IMR-90 (cell line): ENCODE results near the gene RELN. TPM values are rescaled to one million over a fixed set of nuclear protein-coding genes. Genes with fewer than 3 reads are reported as not detected.

ENCODE experiments used
- ATAC-seq: fragments of 200-7000 bp; cut with Tn5 transposase; 2 replicates; pipeline ENCODE4 v1.9.1; 2020; ENCODE audit warnings: low read depth, mild to moderate bottlenecking, moderate library complexity
- BruUV-seq: library from RNA; stranded (reverse); fragments of 400-500 nt; replicated peaks from 2 replicates; lab custom pipeline; 2021; lab: Mats Ljungman, UMichigan
- CTCF ChIA-PET: fragments of 300-600 bp; formaldehyde crosslinking; extraction: SDS; loops from one replicate; lab custom pipeline; 2021; ENCODE audit warnings: antibody characterized with exemption; lab: Yijun Ruan, JAX
- POLR2A ChIA-PET: fragments of 300-600 bp; sonication (Branson Sonifier 250); formaldehyde crosslinking; loops from one replicate; lab custom pipeline; 2022; ENCODE audit warnings: antibody characterized with exemption; ENCODE audit not compliant: unreplicated experiment; lab: Charles Lee
- DNase-seq: peaks from one replicate; pipeline ENCODE4 v3.0.0; 2013
- H2AFZ ChIP-seq: replicated peaks from 2 replicates; pipeline ENCODE3; 2013; ENCODE audit warnings: low read length, mild to moderate bottlenecking; ENCODE audit not compliant: poor library complexity
- H2AK5ac ChIP-seq: 2 replicates; pipeline ENCODE4 v1.6.1; 2013; ENCODE audit warnings: low read depth, low read length, inconsistent platforms
- H2AK9ac ChIP-seq: replicated peaks from 2 replicates; pipeline ENCODE3; 2013; ENCODE audit warnings: mild to moderate bottlenecking, low read depth, low read length, moderate library complexity; ENCODE audit not compliant: poor library complexity
- H2BK120ac ChIP-seq: 2 replicates; pipeline ENCODE4 v1.6.1; 2013; ENCODE audit warnings: low read depth, low read length, inconsistent platforms
- H2BK15ac ChIP-seq: 3 replicates; pipeline ENCODE4 v1.6.1; 2013; ENCODE audit warnings: low read depth, low read length, inconsistent platforms
- H2BK20ac ChIP-seq: 2 replicates; pipeline ENCODE4 v1.6.1; 2013; ENCODE audit warnings: low read depth, mild to moderate bottlenecking, inconsistent platforms, low read length, moderate library complexity
- H2BK5ac ChIP-seq: 2 replicates; pipeline ENCODE4 v1.6.1; 2013; ENCODE audit warnings: mild to moderate bottlenecking, low read depth, low read length, inconsistent platforms; ENCODE audit not compliant: poor library complexity, severe bottlenecking
- H3K14ac ChIP-seq: replicated peaks from 2 replicates; pipeline ENCODE4 v1.6.1; 2013; ENCODE audit warnings: low read depth, low read length, inconsistent platforms
- H3K18ac ChIP-seq: 2 replicates; pipeline ENCODE4 v1.6.1; 2013; ENCODE audit warnings: low read depth, low read length, control low read depth
- H3K23ac ChIP-seq: 2 replicates; pipeline ENCODE4 v1.6.1; 2013; ENCODE audit warnings: low read depth, low read length, inconsistent platforms
- H3K27ac ChIP-seq: 2 replicates; pipeline ENCODE4 v1.5.1; 2013; ENCODE audit warnings: mild to moderate bottlenecking, control low read depth, low read length; ENCODE audit not compliant: insufficient read depth
- H3K27me3 ChIP-seq: 2 replicates; pipeline ENCODE4 v1.6.1; 2013; ENCODE audit warnings: low read length; ENCODE audit not compliant: control insufficient read depth, insufficient read depth
- H3K36me3 ChIP-seq: 2 replicates; pipeline ENCODE4 v1.6.1; 2013; ENCODE audit warnings: low read length, mixed read lengths; ENCODE audit not compliant: control insufficient read depth, insufficient read depth
- H3K4ac ChIP-seq: 2 replicates; pipeline ENCODE4 v1.6.1; 2013; ENCODE audit warnings: low read depth, low read length, inconsistent platforms
- H3K4me1 ChIP-seq: 2 replicates; pipeline ENCODE4 v1.6.1; 2013; ENCODE audit warnings: low read length, mixed read lengths; ENCODE audit not compliant: control insufficient read depth, insufficient read depth
- H3K4me2 ChIP-seq: 2 replicates; pipeline ENCODE4 v1.6.1; 2013; ENCODE audit warnings: low read depth, mild to moderate bottlenecking, control low read depth, low read length, moderate library complexity
- H3K4me3 ChIP-seq: 2 replicates; pipeline ENCODE4 v1.5.1; 2013; ENCODE audit warnings: low read depth, mild to moderate bottlenecking, control low read depth, low read length, moderate library complexity; ENCODE audit not compliant: insufficient read depth
- H3K56ac ChIP-seq: 2 replicates; pipeline ENCODE4 v1.6.1; 2013; ENCODE audit warnings: low read length, inconsistent platforms; ENCODE audit not compliant: insufficient read depth; ENCODE audit errors: extremely low read depth
- H3K79me1 ChIP-seq, 2 experiments: 2 replicates each; pipeline ENCODE4 v1.6.1; 2013; ENCODE audit warnings: low read length in 2 of 2, inconsistent platforms in 1 of 2, low read depth in 1 of 2
- H3K9ac ChIP-seq: 2 replicates; pipeline ENCODE4 v1.6.1; 2013; ENCODE audit warnings: low read depth, low read length, control low read depth
- H3K9me1 ChIP-seq: 2 replicates; pipeline ENCODE4 v1.6.1; 2013; ENCODE audit warnings: low read length, inconsistent platforms; ENCODE audit not compliant: insufficient read depth
- H3K9me3 ChIP-seq: 2 replicates; pipeline ENCODE4 v1.6.1; 2013; ENCODE audit warnings: low read length; ENCODE audit not compliant: control insufficient read depth, insufficient read depth
- H4K20me1 ChIP-seq: 2 replicates; pipeline ENCODE4 v1.6.1; 2013; ENCODE audit warnings: low read length, inconsistent platforms; ENCODE audit not compliant: insufficient read depth
- H4K5ac ChIP-seq: 2 replicates; pipeline ENCODE4 v1.6.1; 2013; ENCODE audit warnings: mild to moderate bottlenecking, low read depth, low read length, control low read depth
- H4K8ac ChIP-seq, 2 experiments: 2 replicates each; pipeline ENCODE4 v1.6.1; 2013; ENCODE audit warnings: low read depth in 2 of 2, low read length in 2 of 2, control low read depth in 1 of 2, inconsistent platforms in 1 of 2
- H4K91ac ChIP-seq: 2 replicates; pipeline ENCODE4 v1.6.1; 2013; ENCODE audit warnings: low read depth, low read length, inconsistent platforms; ENCODE audit not compliant: insufficient read depth
- CEBPB ChIP-seq: IDR thresholded peaks from 2 replicates; pipeline ENCODE4 v1.6.1; 2012; ENCODE audit warnings: low read depth, low read length, improper control_type of control experiment
- dilution Hi-C: fragments of 300-500 bp; cut with HindIII; formaldehyde crosslinking; loops from one replicate; pipeline ENCODE4 v1.14.3; 2018; ENCODE audit warnings: low sequenced_read_pairs; ENCODE audit not compliant: unreplicated experiment
- in situ Hi-C: fragments of 300-500 bp; cut with MboI; formaldehyde crosslinking; loops from 3 replicates; pipeline ENCODE4 v1.14.3; 2019; ENCODE audit warnings: low sequenced_read_pairs, inconsistent platforms, mixed read lengths
- intact Hi-C: fragments of 100-400 bp; cut with micrococcal nuclease; formaldehyde crosslinking; loops from 2 replicates; pipeline ENCODE4 v1.10.0; 2022
- polyA plus RNA-seq, 3 experiments: library from polyadenylated mRNA; depleted of rRNA; stranded (reverse); fragments of >200 nt; gene quantifications; 2 replicates each; pipeline ENCODE4 v1.2.3, GENCODE V29; 2012; ENCODE audit warnings: low replicate concordance in 1 of 3
- total RNA-seq: library from RNA; depleted of rRNA; stranded (reverse); fragments of >200 nt; gene quantifications from 2 replicates; pipeline ENCODE4 v1.2.3, GENCODE V29; 2012
- TF ChIP-seq, protein P1 (sequence below): conservative IDR thresholded peaks from 2 replicates; pipeline ENCODE4 v1.5.1; 2012; ENCODE audit warnings: mild to moderate bottlenecking, low read depth, low read length, improper control_type of control experiment
- TF ChIP-seq, protein P2 (sequence below): fragments of 150-350 bp; IDR thresholded peaks from 2 replicates; pipeline ENCODE4 v1.6.1; 2017; ENCODE audit warnings: mild to moderate bottlenecking, antibody characterized with exemption, low read length, low read depth

The RELN gene
- total and polyA plus RNA-seq, 2 of the 4 experiments (the other 2 are of a cell fraction) = 14.7 to 23.7 TPM

DNA sequence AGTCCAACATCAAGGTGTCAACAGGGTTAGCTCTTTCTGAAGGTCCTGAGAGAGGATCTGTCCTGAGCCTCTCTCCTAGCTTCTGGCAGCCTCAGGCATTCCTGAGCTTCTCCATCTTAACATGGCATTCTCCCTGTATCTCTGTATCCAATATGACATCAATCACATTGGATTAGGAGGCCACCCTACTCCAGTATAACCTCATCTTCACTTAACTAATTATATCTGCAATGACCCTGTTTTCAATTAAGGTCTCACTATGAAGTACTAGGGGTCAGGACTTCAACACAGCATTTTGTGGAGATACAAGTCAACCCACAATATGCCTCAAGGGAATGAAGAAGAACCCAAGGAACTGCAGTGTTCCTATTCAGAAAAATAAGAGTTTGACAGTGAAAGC, 133.8 kb downstream of the RELN start:
- Histone ChIP-seq H3K9ac (no peak overlapping the region), H4K5ac (no peak overlapping the region), H3K9me3 (no peaks in the 10 kb centered on the region), H2BK5ac (no peak overlapping the region), H2AK5ac (no peak overlapping the region), H2AK9ac (no peak overlapping the region), H3K4me3 (no peak overlapping the region), H3K36me3 (no peaks in the 10 kb centered on the region), H3K14ac (0 out of 2 replicates have a peak overlapping the region, but pooled peaks have one; percentile 15), H3K79me1 (peaks cover 0 to 4% of the 10 kb centered on the region in 2 experiments; a peak in 1 of 4 replicates), H2AFZ (no peak overlapping the region), H3K18ac (no peak overlapping the region), H3K27ac (no peak overlapping the region), H2BK120ac (no peak overlapping the region), H3K9me1 (peaks cover 4% of the 10 kb centered on the region; the same call in 1 of the 2 replicates), H4K20me1 (no peaks in the 10 kb centered on the region), H3K23ac (no peak overlapping the region), H2BK15ac (no peak overlapping the region), H4K91ac (no peak overlapping the region), H3K56ac (no peak overlapping the region), H2BK20ac (no peak overlapping the region), H3K4me1 (peaks cover 4% of the 10 kb centered on the region; the same call in 1 of the 2 replicates), H3K4me2 (no peak overlapping the region), H4K8ac (no peak overlapping the region), H3K27me3 (no peaks in the 10 kb centered on the region), H3K4ac (no peak overlapping the region)
- dilution Hi-C loops (no loop called here), intact Hi-C loops (no loop called here), in situ Hi-C loops (no loop called here)
- ATAC-seq = no peak
- no TSS peak for BruUV-seq
- TF ChIP-seq, protein P1, sequence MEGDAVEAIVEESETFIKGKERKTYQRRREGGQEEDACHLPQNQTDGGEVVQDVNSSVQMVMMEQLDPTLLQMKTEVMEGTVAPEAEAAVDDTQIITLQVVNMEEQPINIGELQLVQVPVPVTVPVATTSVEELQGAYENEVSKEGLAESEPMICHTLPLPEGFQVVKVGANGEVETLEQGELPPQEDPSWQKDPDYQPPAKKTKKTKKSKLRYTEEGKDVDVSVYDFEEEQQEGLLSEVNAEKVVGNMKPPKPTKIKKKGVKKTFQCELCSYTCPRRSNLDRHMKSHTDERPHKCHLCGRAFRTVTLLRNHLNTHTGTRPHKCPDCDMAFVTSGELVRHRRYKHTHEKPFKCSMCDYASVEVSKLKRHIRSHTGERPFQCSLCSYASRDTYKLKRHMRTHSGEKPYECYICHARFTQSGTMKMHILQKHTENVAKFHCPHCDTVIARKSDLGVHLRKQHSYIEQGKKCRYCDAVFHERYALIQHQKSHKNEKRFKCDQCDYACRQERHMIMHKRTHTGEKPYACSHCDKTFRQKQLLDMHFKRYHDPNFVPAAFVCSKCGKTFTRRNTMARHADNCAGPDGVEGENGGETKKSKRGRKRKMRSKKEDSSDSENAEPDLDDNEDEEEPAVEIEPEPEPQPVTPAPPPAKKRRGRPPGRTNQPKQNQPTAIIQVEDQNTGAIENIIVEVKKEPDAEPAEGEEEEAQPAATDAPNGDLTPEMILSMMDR = no peak
- TF ChIP-seq CEBPB = no peak
- TF ChIP-seq, protein P2, sequence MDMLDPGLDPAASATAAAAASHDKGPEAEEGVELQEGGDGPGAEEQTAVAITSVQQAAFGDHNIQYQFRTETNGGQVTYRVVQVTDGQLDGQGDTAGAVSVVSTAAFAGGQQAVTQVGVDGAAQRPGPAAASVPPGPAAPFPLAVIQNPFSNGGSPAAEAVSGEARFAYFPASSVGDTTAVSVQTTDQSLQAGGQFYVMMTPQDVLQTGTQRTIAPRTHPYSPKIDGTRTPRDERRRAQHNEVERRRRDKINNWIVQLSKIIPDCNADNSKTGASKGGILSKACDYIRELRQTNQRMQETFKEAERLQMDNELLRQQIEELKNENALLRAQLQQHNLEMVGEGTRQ = no peak
- ChIA-PET POLR2A (no interaction called here), CTCF (no interaction called here)
- DNase-seq = no peak
